B cell (primary cell): Measurements from ENCODE around the gene SNCA. TPM values are rescaled to one million over a fixed set of nuclear protein-coding genes. Genes with fewer than 3 reads are reported as not detected.

Source experiments
- ATAC-seq: fragments of 200-7000 bp; cut with Tn5 transposase; one replicate; pipeline ENCODE4 v1.10.0; 2021; ENCODE audit warnings: low read depth, mild to moderate bottlenecking, moderate number of reproducible peaks, moderate library complexity
- CTCF ChIA-PET: fragments of 350-600 bp; sonication (Branson Sonifier 250); formaldehyde crosslinking; loops from one replicate; lab custom pipeline; 2021; ENCODE audit warnings: antibody characterized with exemption, inconsistent platforms; lab: Charles Lee
- POLR2A ChIA-PET: fragments of 350-600 bp; sonication (Branson Sonifier 250); formaldehyde crosslinking; loops from one replicate; lab custom pipeline; 2021; ENCODE audit warnings: antibody characterized with exemption; lab: Charles Lee
- DNase-seq: peaks from one replicate; pipeline ENCODE4 v3.0.0; 2013
- H2AFZ ChIP-seq: 2 replicates; pipeline ENCODE4 v1.6.1; 2012; ENCODE audit warnings: mild to moderate bottlenecking, low read depth, low read length; ENCODE audit not compliant: insufficient read depth, poor library complexity, severe bottlenecking
- H3K27ac ChIP-seq, 2 donors: 1 replicate in 1 of 2; 2 replicates in 1 of 2; pipeline ENCODE4 v1.5.1; 2012 to 2013; ENCODE audit warnings: low read length in 2 of 2, mild to moderate bottlenecking in 2 of 2, moderate library complexity in 1 of 2
- H3K27me3 ChIP-seq, 4 experiments: fragments of 200-600 bp in 1 of 4; sonication (generic) in 1 of 4; replicated peaks in 1 of 4; 1 replicate in 2 of 4; 2 replicates in 2 of 4; pipeline versions ENCODE4 v1.6.1 to v1.7.0; 2013 to 2016; ENCODE audit warnings: low read length in 3 of 4, mild to moderate bottlenecking in 2 of 4, mixed read lengths in 1 of 4, moderate library complexity in 1 of 4; ENCODE audit not compliant: insufficient read depth in 4 of 4, control insufficient read depth in 3 of 4; ENCODE audit errors: control extremely low read depth in 1 of 4
- H3K36me3 ChIP-seq, 2 experiments: replicated peaks in 1 of 2; 1 replicate in 1 of 2; 2 replicates in 1 of 2; pipeline versions ENCODE4 v1.6.1 to v1.7.1; 2013; ENCODE audit warnings: low read length in 1 of 2; ENCODE audit not compliant: insufficient read depth in 2 of 2, control insufficient read depth in 1 of 2; ENCODE audit errors: control extremely low read depth in 1 of 2, extremely low read depth in 1 of 2
- H3K4me1 ChIP-seq, 2 donors: fragments of 200-600 bp in 1 of 2; sonication (generic) in 1 of 2; 1 replicate in 1 of 2; 2 replicates in 1 of 2; pipeline versions ENCODE4 v1.5.1 to v1.6.1; 2013 to 2017; ENCODE audit warnings: low read length in 2 of 2; ENCODE audit not compliant: control insufficient read depth in 2 of 2, insufficient read depth in 2 of 2
- H3K4me2 ChIP-seq: replicated peaks from 2 replicates; pipeline ENCODE3; 2012; ENCODE audit warnings: mild to moderate bottlenecking, low read depth, low read length; ENCODE audit not compliant: poor library complexity, severe bottlenecking
- H3K4me3 ChIP-seq, 5 experiments: fragments of 200-600 bp in 1 of 5; sonication (generic) in 1 of 5; 1 replicate in 3 of 5; 2 replicates in 2 of 5; pipeline versions ENCODE4 v1.5.1 to v1.7.0; 2011 to 2016; ENCODE audit warnings: low read length in 4 of 5, mild to moderate bottlenecking in 4 of 5, low read depth in 2 of 5, control low read depth in 1 of 5, moderate library complexity in 1 of 5; ENCODE audit not compliant: insufficient read depth in 1 of 5; ENCODE audit errors: control extremely low read depth in 1 of 5, extremely low read depth in 1 of 5
- H3K79me2 ChIP-seq: fragments of 200-600 bp; sonication (generic); one replicate; pipeline ENCODE4 v1.6.0; 2016; ENCODE audit warnings: low read length; ENCODE audit not compliant: control insufficient read depth, insufficient read depth
- H3K9ac ChIP-seq: fragments of 200-600 bp; sonication (generic); 2 replicates; pipeline ENCODE4 v1.6.1; 2017; ENCODE audit warnings: mild to moderate bottlenecking, low read length, moderate library complexity
- H3K9me3 ChIP-seq, 3 donors: one replicate each; pipeline versions ENCODE4 v1.6.1 to v1.7.1; 2013; ENCODE audit warnings: low read length in 2 of 3; ENCODE audit not compliant: control insufficient read depth in 2 of 3, insufficient read depth in 1 of 3; ENCODE audit errors: control extremely low read depth in 1 of 3
- H4K20me1 ChIP-seq: 2 replicates; pipeline ENCODE4 v1.6.0; 2012; ENCODE audit warnings: mild to moderate bottlenecking, low read length; ENCODE audit not compliant: insufficient read depth, control insufficient read depth, poor library complexity, severe bottlenecking
- H3K27ac Mint-ChIP-seq: one replicate; pipeline ENCODE4 v1.8.0; 2021; ENCODE audit warnings: mixed read lengths
- H3K27me3 Mint-ChIP-seq: one replicate; pipeline ENCODE4 v1.8.0; 2021; ENCODE audit warnings: mixed read lengths
- H3K4me1 Mint-ChIP-seq: one replicate; pipeline ENCODE4 v1.8.0; 2021; ENCODE audit warnings: mixed read lengths
- H3K4me3 Mint-ChIP-seq: one replicate; pipeline ENCODE4 v1.8.0; 2021; ENCODE audit warnings: mixed read lengths
- H3K9me3 Mint-ChIP-seq: one replicate; pipeline ENCODE4 v1.8.0; 2022; ENCODE audit warnings: mixed read lengths; ENCODE audit not compliant: insufficient read depth
- EZH2 ChIP-seq: IDR thresholded peaks from 2 replicates; pipeline ENCODE4 v1.6.1; 2012; ENCODE audit warnings: borderline replicate concordance, low read depth, mild to moderate bottlenecking, moderate library complexity, low read length; ENCODE audit not compliant: insufficient read depth, poor library complexity, severe bottlenecking
- WGBS: methylation state at CpG from one replicate; pipeline ENCODE4 v1.1.5; 2013; ENCODE audit warnings: missing lambda C conversion rate; ENCODE audit not compliant: insufficient coverage; 5-methylcytosine and 5-hydroxymethylcytosine counted together
- intact Hi-C: fragments of 100-400 bp; cut with micrococcal nuclease; formaldehyde crosslinking; loops from one replicate; pipeline ENCODE4 v1.10.0; 2022
- polyA plus RNA-seq: library from polyadenylated mRNA; depleted of rRNA; stranded (reverse); fragments of >200 nt; gene quantifications from 2 replicates; pipeline ENCODE4 v1.2.3, GENCODE V29; 2012
- total RNA-seq, 2 donors: library from RNA; stranded (reverse); fragments of 120-200 nt in 1 of 2; gene quantifications; 1 replicate in 1 of 2; 2 replicates in 1 of 2; pipeline versions ENCODE4 v1.2.3 to v1.2.4, GENCODE V29; 2013 to 2022
- TF ChIP-seq, protein P1 (sequence below): fragments of 200-600 bp; IDR thresholded peaks from one replicate; pipeline ENCODE4 v1.8.0; 2022; ENCODE audit warnings: antibody characterized with exemption, mild to moderate bottlenecking

The SNCA gene
- total and polyA plus RNA-seq, 2 donors (not counting 1 experiment from before 2014, with no cell fraction given), result 0.48 to 1.3 TPM

DNA sequence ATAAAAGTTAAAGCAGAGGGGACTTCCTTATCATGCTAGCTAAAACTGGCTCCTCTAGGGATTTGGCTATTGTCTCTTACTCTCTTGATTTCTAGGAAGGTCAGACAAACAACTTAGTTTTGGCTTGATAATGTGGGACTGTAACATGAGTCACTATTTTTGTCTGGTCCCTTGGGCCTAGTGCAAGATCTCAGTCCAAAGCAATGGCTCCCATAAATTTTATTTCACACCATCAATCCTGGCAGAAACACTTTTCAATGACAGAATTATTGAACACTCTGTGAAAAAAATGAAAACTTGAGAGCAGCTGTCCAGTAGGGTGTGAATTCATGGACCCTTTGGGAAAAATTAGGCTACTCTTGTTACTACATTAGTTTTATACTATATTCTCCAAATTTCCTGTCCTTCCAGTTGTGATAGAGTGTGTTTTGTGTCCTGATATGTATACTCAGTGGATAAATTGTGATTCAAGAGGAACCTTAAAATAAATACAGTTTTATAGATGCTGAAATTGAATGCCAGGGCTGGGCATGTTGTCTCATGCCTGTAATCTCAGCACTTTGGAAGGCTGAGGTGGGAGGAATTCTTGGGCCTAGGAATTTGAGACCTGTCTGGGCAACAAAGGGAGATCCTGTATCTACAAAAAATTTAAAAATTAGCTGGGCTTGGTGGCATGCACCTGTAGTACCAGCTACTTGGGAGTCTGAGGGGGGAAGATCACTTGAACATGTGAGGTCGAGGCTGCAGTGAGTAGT, 10.8 kb upstream of the SNCA start:
- 83% methylated on average over 1 of the region's 1 CpG for WGBS
- Mint-ChIP-seq H3K27me3 (peaks cover 9% of the 10 kb centered on the region), H3K4me3 (no peak overlapping the region), H3K27ac (no peak overlapping the region), H3K9me3 (peaks cover 5% of the 10 kb centered on the region), H3K4me1 (no peaks in the 10 kb centered on the region)
- H3K4me1 ChIP-seq, result no peaks in the 10 kb centered on the region
- no peak overlapping the region for H3K9ac ChIP-seq
- no peak overlapping the region for H3K4me2 ChIP-seq
- ATAC-seq (no peak), DNase-seq (no peak)
- H4K20me1 ChIP-seq, result no peaks in the 10 kb centered on the region
- ChIA-PET POLR2A (no interaction called here), CTCF (no interaction called here)
- peaks cover 0 to 7% (median 0%) of the 10 kb centered on the region in 3 donors for H3K9me3 ChIP-seq
- no peak overlapping the region for H3K27ac ChIP-seq
- H3K27me3 ChIP-seq, result no peaks in the 10 kb centered on the region
- H3K36me3 ChIP-seq, result no peaks in the 10 kb centered on the region
- no peaks in the 10 kb centered on the region for H3K79me2 ChIP-seq
- H2AFZ ChIP-seq, result no peak overlapping the region
- H3K4me3 ChIP-seq, result no peak overlapping the region
- no peak for TF ChIP-seq EZH2
- TF ChIP-seq, protein P1, sequence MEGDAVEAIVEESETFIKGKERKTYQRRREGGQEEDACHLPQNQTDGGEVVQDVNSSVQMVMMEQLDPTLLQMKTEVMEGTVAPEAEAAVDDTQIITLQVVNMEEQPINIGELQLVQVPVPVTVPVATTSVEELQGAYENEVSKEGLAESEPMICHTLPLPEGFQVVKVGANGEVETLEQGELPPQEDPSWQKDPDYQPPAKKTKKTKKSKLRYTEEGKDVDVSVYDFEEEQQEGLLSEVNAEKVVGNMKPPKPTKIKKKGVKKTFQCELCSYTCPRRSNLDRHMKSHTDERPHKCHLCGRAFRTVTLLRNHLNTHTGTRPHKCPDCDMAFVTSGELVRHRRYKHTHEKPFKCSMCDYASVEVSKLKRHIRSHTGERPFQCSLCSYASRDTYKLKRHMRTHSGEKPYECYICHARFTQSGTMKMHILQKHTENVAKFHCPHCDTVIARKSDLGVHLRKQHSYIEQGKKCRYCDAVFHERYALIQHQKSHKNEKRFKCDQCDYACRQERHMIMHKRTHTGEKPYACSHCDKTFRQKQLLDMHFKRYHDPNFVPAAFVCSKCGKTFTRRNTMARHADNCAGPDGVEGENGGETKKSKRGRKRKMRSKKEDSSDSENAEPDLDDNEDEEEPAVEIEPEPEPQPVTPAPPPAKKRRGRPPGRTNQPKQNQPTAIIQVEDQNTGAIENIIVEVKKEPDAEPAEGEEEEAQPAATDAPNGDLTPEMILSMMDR, result no peak
- intact Hi-C loops, result no loop called here

DNA sequence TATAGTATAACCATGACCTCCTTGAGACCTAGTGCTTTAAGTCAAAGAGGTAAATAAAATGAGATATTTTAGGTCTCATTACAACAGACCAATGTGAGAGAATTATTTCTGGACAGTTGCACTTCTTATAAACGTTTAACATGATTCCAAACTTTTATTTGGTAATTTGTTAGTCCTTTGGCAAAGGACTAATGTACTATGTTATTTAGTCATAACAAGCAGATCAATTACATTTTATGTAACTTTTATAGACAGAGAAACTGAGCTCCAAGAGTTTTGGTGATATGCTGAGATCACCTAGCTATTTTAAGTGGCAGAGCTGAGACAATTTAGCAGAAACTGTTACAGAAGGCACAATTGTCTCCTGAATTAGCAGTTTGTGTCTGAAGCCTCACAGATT, 2.6 kb upstream of the SNCA start:
- intact Hi-C loops, result no loop called here
- H3K27ac Mint-ChIP-seq, result no peak overlapping the region
- no CpG with 5 or more reads among the region's 1 CpG for WGBS
- Histone ChIP-seq H2AFZ (no peak overlapping the region), H3K79me2 (no peaks in the 10 kb centered on the region), H3K4me2 (no peak overlapping the region), H3K27me3 (peaks cover 0 to 31% (median 28%) of the 10 kb centered on the region in 4 experiments), H3K36me3 (no peaks in the 10 kb centered on the region), H3K9me3 (peaks cover 0 to 15% (median 0%) of the 10 kb centered on the region in 3 donors), H4K20me1 (no peaks in the 10 kb centered on the region), H3K4me1 (peaks cover 22 to 24% of the 10 kb centered on the region in 2 donors), H3K4me3 (no peak overlapping the region), H3K9ac (no peak overlapping the region), H3K27ac (no peak overlapping the region)
- ATAC-seq, result no peak
- ChIA-PET CTCF (no interaction called here), POLR2A (no interaction called here)
- H3K27me3 Mint-ChIP-seq, result peaks cover 52% of the 10 kb centered on the region
- no peaks in the 10 kb centered on the region for H3K9me3 Mint-ChIP-seq
- H3K4me3 Mint-ChIP-seq, result no peak overlapping the region
- DNase-seq, result no peak
- peaks cover 19% of the 10 kb centered on the region for H3K4me1 Mint-ChIP-seq
- TF ChIP-seq, protein P1, result no peak
- TF ChIP-seq EZH2, result no peak
